B cell (primary cell): ENCODE measurements around the gene DPEP2NB. TPM values are rescaled to one million over a fixed set of nuclear protein-coding genes. Genes with fewer than 3 reads are reported as not detected.
A peak's percentile ranks its signal among the peaks of the same experiment; 100 is the strongest.

Experiments used
- ATAC-seq: fragments of 200-7000 bp; cut with Tn5 transposase; one replicate; pipeline ENCODE4 v1.10.0; 2021; ENCODE audit warnings: low read depth, mild to moderate bottlenecking, moderate number of reproducible peaks, moderate library complexity
- CTCF ChIA-PET: fragments of 350-600 bp; sonication (Branson Sonifier 250); formaldehyde crosslinking; loops from one replicate; lab custom pipeline; 2021; ENCODE audit warnings: antibody characterized with exemption, inconsistent platforms; lab: Charles Lee
- POLR2A ChIA-PET: fragments of 350-600 bp; sonication (Branson Sonifier 250); formaldehyde crosslinking; loops from one replicate; lab custom pipeline; 2021; ENCODE audit warnings: antibody characterized with exemption; lab: Charles Lee
- DNase-seq: peaks from one replicate; pipeline ENCODE4 v3.0.0; 2013
- H2AFZ ChIP-seq: 2 replicates; pipeline ENCODE4 v1.6.1; 2012; ENCODE audit warnings: mild to moderate bottlenecking, low read depth, low read length; ENCODE audit not compliant: insufficient read depth, poor library complexity, severe bottlenecking
- H3K27ac ChIP-seq, 2 donors: 1 replicate in 1 of 2; 2 replicates in 1 of 2; pipeline ENCODE4 v1.5.1; 2012 to 2013; ENCODE audit warnings: low read length in 2 of 2, mild to moderate bottlenecking in 2 of 2, moderate library complexity in 1 of 2
- H3K27me3 ChIP-seq, 4 experiments: fragments of 200-600 bp in 1 of 4; sonication (generic) in 1 of 4; replicated peaks in 1 of 4; 1 replicate in 2 of 4; 2 replicates in 2 of 4; pipeline versions ENCODE4 v1.6.1 to v1.7.0; 2013 to 2016; ENCODE audit warnings: low read length in 3 of 4, mild to moderate bottlenecking in 2 of 4, mixed read lengths in 1 of 4, moderate library complexity in 1 of 4; ENCODE audit not compliant: insufficient read depth in 4 of 4, control insufficient read depth in 3 of 4; ENCODE audit errors: control extremely low read depth in 1 of 4
- H3K36me3 ChIP-seq, 2 experiments: replicated peaks in 1 of 2; 1 replicate in 1 of 2; 2 replicates in 1 of 2; pipeline versions ENCODE4 v1.6.1 to v1.7.1; 2013; ENCODE audit warnings: low read length in 1 of 2; ENCODE audit not compliant: insufficient read depth in 2 of 2, control insufficient read depth in 1 of 2; ENCODE audit errors: control extremely low read depth in 1 of 2, extremely low read depth in 1 of 2
- H3K4me1 ChIP-seq, 2 donors: fragments of 200-600 bp in 1 of 2; sonication (generic) in 1 of 2; 1 replicate in 1 of 2; 2 replicates in 1 of 2; pipeline versions ENCODE4 v1.5.1 to v1.6.1; 2013 to 2017; ENCODE audit warnings: low read length in 2 of 2; ENCODE audit not compliant: control insufficient read depth in 2 of 2, insufficient read depth in 2 of 2
- H3K4me2 ChIP-seq: replicated peaks from 2 replicates; pipeline ENCODE3; 2012; ENCODE audit warnings: mild to moderate bottlenecking, low read depth, low read length; ENCODE audit not compliant: poor library complexity, severe bottlenecking
- H3K4me3 ChIP-seq, 5 experiments: fragments of 200-600 bp in 1 of 5; sonication (generic) in 1 of 5; 1 replicate in 3 of 5; 2 replicates in 2 of 5; pipeline versions ENCODE4 v1.5.1 to v1.7.0; 2011 to 2016; ENCODE audit warnings: low read length in 4 of 5, mild to moderate bottlenecking in 4 of 5, low read depth in 2 of 5, control low read depth in 1 of 5, moderate library complexity in 1 of 5; ENCODE audit not compliant: insufficient read depth in 1 of 5; ENCODE audit errors: control extremely low read depth in 1 of 5, extremely low read depth in 1 of 5
- H3K79me2 ChIP-seq: fragments of 200-600 bp; sonication (generic); one replicate; pipeline ENCODE4 v1.6.0; 2016; ENCODE audit warnings: low read length; ENCODE audit not compliant: control insufficient read depth, insufficient read depth
- H3K9ac ChIP-seq: fragments of 200-600 bp; sonication (generic); 2 replicates; pipeline ENCODE4 v1.6.1; 2017; ENCODE audit warnings: mild to moderate bottlenecking, low read length, moderate library complexity
- H3K9me3 ChIP-seq, 3 donors: one replicate each; pipeline versions ENCODE4 v1.6.1 to v1.7.1; 2013; ENCODE audit warnings: low read length in 2 of 3; ENCODE audit not compliant: control insufficient read depth in 2 of 3, insufficient read depth in 1 of 3; ENCODE audit errors: control extremely low read depth in 1 of 3
- H4K20me1 ChIP-seq: 2 replicates; pipeline ENCODE4 v1.6.0; 2012; ENCODE audit warnings: mild to moderate bottlenecking, low read length; ENCODE audit not compliant: insufficient read depth, control insufficient read depth, poor library complexity, severe bottlenecking
- H3K27ac Mint-ChIP-seq: one replicate; pipeline ENCODE4 v1.8.0; 2021; ENCODE audit warnings: mixed read lengths
- H3K27me3 Mint-ChIP-seq: one replicate; pipeline ENCODE4 v1.8.0; 2021; ENCODE audit warnings: mixed read lengths
- H3K4me1 Mint-ChIP-seq: one replicate; pipeline ENCODE4 v1.8.0; 2021; ENCODE audit warnings: mixed read lengths
- H3K4me3 Mint-ChIP-seq: one replicate; pipeline ENCODE4 v1.8.0; 2021; ENCODE audit warnings: mixed read lengths
- H3K9me3 Mint-ChIP-seq: one replicate; pipeline ENCODE4 v1.8.0; 2022; ENCODE audit warnings: mixed read lengths; ENCODE audit not compliant: insufficient read depth
- CTCF ChIP-seq: fragments of 200-600 bp; IDR thresholded peaks from one replicate; pipeline ENCODE4 v1.8.0; 2022; ENCODE audit warnings: antibody characterized with exemption, mild to moderate bottlenecking
- EZH2 ChIP-seq: IDR thresholded peaks from 2 replicates; pipeline ENCODE4 v1.6.1; 2012; ENCODE audit warnings: borderline replicate concordance, low read depth, mild to moderate bottlenecking, moderate library complexity, low read length; ENCODE audit not compliant: insufficient read depth, poor library complexity, severe bottlenecking
- WGBS: methylation state at CpG from one replicate; pipeline ENCODE4 v1.1.5; 2013; ENCODE audit warnings: missing lambda C conversion rate; ENCODE audit not compliant: insufficient coverage; 5-methylcytosine and 5-hydroxymethylcytosine counted together
- intact Hi-C: fragments of 100-400 bp; cut with micrococcal nuclease; formaldehyde crosslinking; loops from one replicate; pipeline ENCODE4 v1.10.0; 2022
- polyA plus RNA-seq: library from polyadenylated mRNA; depleted of rRNA; stranded (reverse); fragments of >200 nt; gene quantifications from 2 replicates; pipeline ENCODE4 v1.2.3, GENCODE V29; 2012
- total RNA-seq, 2 donors: library from RNA; stranded (reverse); fragments of 120-200 nt in 1 of 2; gene quantifications; 1 replicate in 1 of 2; 2 replicates in 1 of 2; pipeline versions ENCODE4 v1.2.3 to v1.2.4, GENCODE V29; 2013 to 2022

DPEP2NB gene
- total and polyA plus RNA-seq, 2 donors (not counting 1 experiment from before 2014, with no cell fraction given) = not detected

- Histone ChIP-seq H3K27ac (no peak overlapping the region), H3K27me3 (no peaks in the 10 kb centered on the region), H2AFZ (no peak overlapping the region), H3K4me3 (no peak overlapping the region), H3K9me3 (no peaks in the 10 kb centered on the region), H3K79me2 (peaks cover 32% of the 10 kb centered on the region), H3K4me2 (no peak overlapping the region), H3K9ac (no peak overlapping the region), H3K36me3 (peaks cover 0 to 19% of the 10 kb centered on the region in 2 experiments), H4K20me1 (peaks cover 8% of the 10 kb centered on the region), H3K4me1 (peaks cover 10 to 19% of the 10 kb centered on the region in 2 donors)
- 96% methylated on average over 8 of the region's 11 CpGs for WGBS
- POLR2A ChIA-PET = interaction anchor here (0.6 to 1.7 kb wide), 2 partner anchors 19 to 59 kb away, joined by 3 read pairs; no protein-coding TSS in a partner anchor
- H3K4me3 Mint-ChIP-seq = peak overlapping the region; percentile 54
- TF ChIP-seq CTCF (no peak), EZH2 (no peak)
- no peak for ATAC-seq
- intact Hi-C loops = loop anchor here (10.0 kb wide), 1 partner anchor 259 kb away; no protein-coding TSS in a partner anchor
- no peak for DNase-seq
- no peaks in the 10 kb centered on the region for H3K9me3 Mint-ChIP-seq
- CTCF ChIA-PET = interaction anchor here (0.8 to 3.2 kb wide), 6 partner anchors 29 to 82 kb away, joined by 3 to 11 read pairs (median 4); partner anchors contain the start of genes NRN1L and PSMB10
- peaks cover 20% of the 10 kb centered on the region for H3K4me1 Mint-ChIP-seq
- no peak overlapping the region for H3K27ac Mint-ChIP-seq
- no peaks in the 10 kb centered on the region for H3K27me3 Mint-ChIP-seq
Measured at GRCh38 chr16:67965668-67966548, 49.8 kb downstream of the DPEP2NB start.
